LNCaP clone FGC (cell line): Measurements from ENCODE around the gene API5.

ENCODE experiments used
- DNase-seq: peaks from one replicate; pipeline ENCODE4 v3.0.0-alpha.2; 2011; ENCODE audit warnings: low read depth
- H3K4me3 ChIP-seq: 2 replicates; pipeline ENCODE4 v1.5.1; 2011; ENCODE audit warnings: mild to moderate bottlenecking, low read depth, low read length, control low read depth
- CTCF ChIP-seq: IDR thresholded peaks from 2 replicates; pipeline ENCODE4 v1.5.1; 2012; ENCODE audit warnings: mild to moderate bottlenecking; ENCODE audit not compliant: control insufficient read depth, insufficient read depth; ENCODE audit errors: extremely low read depth

API5 gene

DNA sequence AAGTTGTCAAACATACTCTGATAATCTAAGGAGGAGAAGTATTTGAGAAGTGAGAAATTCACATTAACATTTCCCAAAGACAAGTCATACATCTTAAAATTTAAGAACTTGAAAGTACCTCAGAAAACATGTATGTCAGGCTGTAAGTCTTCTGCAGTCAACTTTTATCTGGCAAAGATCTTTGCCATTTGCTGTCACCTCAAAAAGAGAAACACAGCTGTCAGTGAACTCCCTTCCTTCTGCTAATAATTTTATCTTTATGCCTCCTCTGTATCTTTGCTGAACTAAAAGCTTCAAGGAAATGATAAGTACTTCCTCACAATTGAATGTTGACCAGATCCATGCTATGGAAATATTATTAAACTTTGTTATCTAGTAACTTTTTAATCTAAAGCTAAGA lies 65.6 kb downstream of the API5 start:
- H3K4me3 ChIP-seq, result no peak overlapping the region
- no peak for DNase-seq
- TF ChIP-seq CTCF, result no peak

GRCh38 chr11:43378897-43379296 lies 67.1 kb downstream of the API5 start:
- no peak for TF ChIP-seq CTCF
- H3K4me3 ChIP-seq, result no peak overlapping the region
- no peak for DNase-seq

DNA sequence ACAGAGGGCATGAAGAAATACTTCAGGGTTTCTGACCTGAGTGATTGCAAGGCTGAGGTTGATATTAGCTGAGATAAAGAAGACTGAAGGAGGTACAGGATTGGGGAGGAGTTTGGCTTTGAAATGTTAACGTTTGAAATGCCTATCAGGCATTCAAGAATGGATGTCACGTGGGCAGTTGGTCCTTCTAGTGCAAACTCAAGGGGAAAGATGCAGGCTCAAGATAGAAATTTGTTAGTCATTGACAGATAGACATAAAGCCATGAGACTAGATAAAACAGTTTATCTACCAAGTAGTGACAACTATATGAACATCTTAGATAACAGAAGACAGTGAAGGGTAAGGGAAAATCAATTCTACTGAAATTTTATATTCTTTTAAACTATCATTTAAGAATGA lies 70.0 kb downstream of the API5 start:
- TF ChIP-seq CTCF, result no peak
- DNase-seq, result no peak
- no peak overlapping the region for H3K4me3 ChIP-seq

DNA sequence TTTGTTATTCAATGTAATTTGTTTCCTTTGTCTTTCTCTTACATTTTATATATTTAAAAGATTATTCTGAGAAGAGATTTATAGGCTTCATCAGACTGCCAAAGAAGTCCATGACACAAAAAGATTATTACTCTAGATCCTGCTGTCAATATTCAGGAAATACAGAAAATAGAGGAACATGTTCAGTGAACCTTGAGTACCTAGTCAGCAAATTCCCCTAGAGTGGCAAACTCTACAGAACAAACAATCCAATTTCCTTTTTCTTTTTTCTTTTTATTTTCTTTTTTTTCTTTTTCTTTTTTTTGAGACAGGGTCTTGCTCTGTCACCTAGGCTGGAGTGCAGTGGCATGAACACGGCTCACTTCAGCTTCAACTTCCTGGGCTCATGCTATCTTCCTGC lies 70.8 kb downstream of the API5 start:
- H3K4me3 ChIP-seq, result no peak overlapping the region
- DNase-seq, result no peak
- TF ChIP-seq CTCF, result no peak

GRCh38 chr11:43384393-43384792 lies 72.6 kb downstream of the API5 start:
- TF ChIP-seq CTCF, result no peak
- no peak for DNase-seq
- H3K4me3 ChIP-seq, result no peak overlapping the region

DNA sequence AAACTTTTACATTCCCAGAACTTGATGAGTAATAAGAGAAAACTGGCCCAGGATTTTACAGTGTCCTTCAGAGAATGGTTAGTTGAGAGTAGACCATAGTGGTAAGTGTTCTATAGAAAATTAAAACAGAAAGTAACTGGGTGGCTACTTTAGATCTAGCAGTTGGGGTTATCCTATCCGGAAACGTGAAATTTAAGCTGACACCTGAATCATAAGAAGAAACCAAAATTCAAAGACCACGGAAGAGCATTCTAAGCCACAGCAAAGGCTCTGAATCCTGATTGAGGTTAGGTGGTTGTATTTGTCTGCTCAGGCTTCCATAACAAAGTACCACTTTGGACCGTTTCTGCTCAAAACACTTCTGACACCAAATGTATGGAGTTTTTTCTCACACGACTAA lies 80.9 kb downstream of the API5 start:
- no peak overlapping the region for H3K4me3 ChIP-seq
- no peak for DNase-seq
- TF ChIP-seq CTCF, result no peak

- DNase-seq, result no peak
- no peak for TF ChIP-seq CTCF
- H3K4me3 ChIP-seq, result no peak overlapping the region
These were observed 82.1 kb downstream of the API5 start for GRCh38 chr11:43393765-43394355.
